NCI-H128 (cell line): Measurements from ENCODE around the gene SAMMSON.

Experiments
- DNase-seq: peaks from one replicate; lab custom pipeline; 2025; ENCODE audit not compliant: unreplicated experiment; lab: John Stamatoyannopoulos, UW

The SAMMSON gene

GRCh38 chr3:70010346-70010745, 10.8 kb downstream of the SAMMSON start:
- DNase-seq: no peak

GRCh38 chr3:70011582-70011981, 12.0 kb downstream of the SAMMSON start:
- no peak for DNase-seq

GRCh38 chr3:70020906-70021660, 21.6 kb downstream of the SAMMSON start:
- no peak for DNase-seq

- no peak for DNase-seq
These were observed 28.8 kb downstream of the SAMMSON start for GRCh38 chr3:70028361-70028760.

GRCh38 chr3:70038693-70039092, 39.2 kb downstream of the SAMMSON start:
- no peak for DNase-seq

GRCh38 chr3:70040386-70040785, 40.9 kb downstream of the SAMMSON start:
- DNase-seq: no peak

GRCh38 chr3:70042641-70043040, 43.1 kb downstream of the SAMMSON start:
- no peak for DNase-seq

- DNase-seq: no peak
These were observed 50.2 kb downstream of the SAMMSON start for GRCh38 chr3:70049761-70050160.

GRCh38 chr3:70053293-70053692, 53.8 kb downstream of the SAMMSON start:
- DNase-seq: no peak

- DNase-seq: no peak
These were observed 56.5 kb downstream of the SAMMSON start for GRCh38 chr3:70056081-70056480.

GRCh38 chr3:70057426-70057825, 57.9 kb downstream of the SAMMSON start:
- no peak for DNase-seq

- no peak for DNase-seq
These were observed 61.6 kb downstream of the SAMMSON start for GRCh38 chr3:70061096-70061495.

GRCh38 chr3:70064194-70064779, 64.8 kb downstream of the SAMMSON start:
- no peak for DNase-seq

GRCh38 chr3:70065696-70066253, 66.2 kb downstream of the SAMMSON start:
- no peak for DNase-seq

- no peak for DNase-seq
These were observed 68.5 kb downstream of the SAMMSON start for GRCh38 chr3:70067860-70068521.

- no peak for DNase-seq
These were observed 70.0 kb downstream of the SAMMSON start for GRCh38 chr3:70069557-70069956.

- no peak for DNase-seq
These were observed 71.6 kb downstream of the SAMMSON start for GRCh38 chr3:70071138-70071537.

GRCh38 chr3:70072180-70072579, 72.6 kb downstream of the SAMMSON start:
- DNase-seq: no peak

GRCh38 chr3:70072754-70073153, 73.2 kb downstream of the SAMMSON start:
- DNase-seq: no peak

- no peak for DNase-seq
These were observed 75.6 kb downstream of the SAMMSON start for GRCh38 chr3:70075101-70075500.

- no peak for DNase-seq
These were observed 76.9 kb downstream of the SAMMSON start for GRCh38 chr3:70076396-70076795.

- DNase-seq: no peak
These were observed 79.2 kb downstream of the SAMMSON start for GRCh38 chr3:70078778-70079177.
